Colonic mucosa (tissue), 4 donors: ENCODE results near the gene PRMT3. TPM values are rescaled to one million over a fixed set of nuclear protein-coding genes. Genes with fewer than 3 reads are reported as not detected.

Source experiments
- DNase-seq: peaks from one replicate; pipeline ENCODE4 v3.0.0-alpha.2; 2020
- H3K27ac ChIP-seq: fragments of 200-600 bp; one replicate; pipeline ENCODE4 v1.8.0; 2021
- H3K27me3 ChIP-seq: fragments of 200-600 bp; one replicate; pipeline ENCODE4 v1.8.0; 2021
- H3K36me3 ChIP-seq: fragments of 200-600 bp; one replicate; pipeline ENCODE4 v1.8.0; 2021
- H3K4me1 ChIP-seq: fragments of 200-600 bp; one replicate; pipeline ENCODE4 v1.8.0; 2021; ENCODE audit warnings: mild to moderate bottlenecking
- H3K4me3 ChIP-seq: fragments of 200-600 bp; one replicate; pipeline ENCODE4 v1.8.0; 2021
- H3K9ac ChIP-seq, 2 donors: one replicate each; pipeline ENCODE4 v1.7.0; 2013; ENCODE audit warnings: control low read depth in 2 of 2, low read depth in 2 of 2, low read length in 2 of 2
- H3K9me3 ChIP-seq: fragments of 200-600 bp; one replicate; pipeline ENCODE4 v1.8.0; 2021
- CTCF ChIP-seq: fragments of 200-600 bp; IDR thresholded peaks from one replicate; pipeline ENCODE4 v1.8.0; 2022; ENCODE audit warnings: antibody characterized with exemption, mild to moderate bottlenecking
- intact Hi-C: fragments of 100-400 bp; cut with DNase I; formaldehyde crosslinking; loops from one replicate; pipeline ENCODE4 v1.14.1; 2022
- total RNA-seq, 2 donors: library from RNA; stranded (reverse); fragmentation: NEBNext Ultra II Directional in 1 of 2; extraction: Animal tissue kit (Norgen Biotek cat#: 25700) in 1 of 2; gene quantifications; one replicate each; pipeline ENCODE4 v1.2.1, GENCODE V29; 2021
- donor health status: healthy.
- donor health status: DM: no; HTN: no; CAD: no.
- donor health status: DM: no; HTN: no; CAD: no.

PRMT3 gene
- total RNA-seq = 10 to 100 TPM in 1 of 2 donors, 1 to 10 TPM in 1; 6.2 to 11.0 TPM

GRCh38 chr11:20387261-20388095 is at the start of gene PRMT3:
Gene PRMT3, plus strand, starts transcription at chr11:20387716. Its CDS starts 31 bp downstream, at chr11:20387747.
- TF ChIP-seq CTCF = no peak
- intact Hi-C loops = no loop called here

GRCh38 chr11:20342347-20343141 is 45.0 kb upstream of the PRMT3 start:
- H3K27ac ChIP-seq = no peak overlapping the region
- H3K9ac ChIP-seq = no peak overlapping the region
- no peaks in the 10 kb centered on the region for H3K36me3 ChIP-seq
- no peaks in the 10 kb centered on the region for H3K9me3 ChIP-seq
- no peak for DNase-seq
- no peaks in the 10 kb centered on the region for H3K4me1 ChIP-seq
- no peaks in the 10 kb centered on the region for H3K27me3 ChIP-seq
- intact Hi-C loops = no loop called here
- H3K4me3 ChIP-seq = no peak overlapping the region
- no peak for TF ChIP-seq CTCF

More at GRCh38 chr11:20387261-20388095, at the start of gene PRMT3:
- Histone ChIP-seq H3K27ac (peak within 1 kb of the TSS; percentile 70), H3K9me3 (no peaks in the 10 kb centered on the region), H3K36me3 (no peaks in the 10 kb centered on the region), H3K9ac (peak within 1 kb of the TSS; percentile 88 to 92), H3K27me3 (no peaks in the 10 kb centered on the region), H3K4me1 (peaks cover 4% of the 10 kb centered on the region), H3K4me3 (peak within 1 kb of the TSS; percentile 92)
- DNase-seq = peak; percentile 96

GRCh38 chr11:20351136-20351535 is 36.4 kb upstream of the PRMT3 start:
- TF ChIP-seq CTCF = no peak
- no peak overlapping the region for H3K9ac ChIP-seq
- H3K27ac ChIP-seq = no peak overlapping the region
- no peaks in the 10 kb centered on the region for H3K27me3 ChIP-seq
- H3K4me3 ChIP-seq = no peak overlapping the region
- no peaks in the 10 kb centered on the region for H3K4me1 ChIP-seq
- no peaks in the 10 kb centered on the region for H3K9me3 ChIP-seq
- DNase-seq = no peak
- H3K36me3 ChIP-seq = no peaks in the 10 kb centered on the region
- intact Hi-C loops = loop anchor here (5.0 to 10.0 kb wide), 2 partner anchors 224 to 796 kb away; no protein-coding TSS in a partner anchor

- Histone ChIP-seq H3K27me3 (no peaks in the 10 kb centered on the region), H3K4me3 (no peak overlapping the region), H3K9ac (no peak overlapping the region), H3K36me3 (no peaks in the 10 kb centered on the region), H3K9me3 (no peaks in the 10 kb centered on the region), H3K27ac (no peak overlapping the region), H3K4me1 (no peaks in the 10 kb centered on the region)
- DNase-seq = no peak
- no peak for TF ChIP-seq CTCF
- intact Hi-C loops = loop anchor here (5.0 to 10.0 kb wide), 2 partner anchors 225 to 797 kb away; no protein-coding TSS in a partner anchor
Observed at GRCh38 chr11:20351751-20352262, 35.7 kb upstream of the PRMT3 start.

- Histone ChIP-seq H3K27ac (no peak overlapping the region), H3K4me1 (no peaks in the 10 kb centered on the region), H3K9me3 (no peaks in the 10 kb centered on the region), H3K4me3 (no peak overlapping the region), H3K27me3 (no peaks in the 10 kb centered on the region), H3K36me3 (no peaks in the 10 kb centered on the region), H3K9ac (no peak overlapping the region)
- peak; percentile 77 for TF ChIP-seq CTCF
- DNase-seq = no peak
- intact Hi-C loops = loop anchor here (5.0 to 10.0 kb wide), 2 partner anchors 227 to 799 kb away; no protein-coding TSS in a partner anchor
Observed at GRCh38 chr11:20353829-20354434, 33.6 kb upstream of the PRMT3 start.
